ENCODE data around the gene PDZD8. TPM values are rescaled to one million over a fixed set of nuclear protein-coding genes. Genes with fewer than 3 reads are reported as not detected.

The PDZD8 gene
- polyA plus RNA-seq, 1 experiment = 13.6 TPM

DNA sequence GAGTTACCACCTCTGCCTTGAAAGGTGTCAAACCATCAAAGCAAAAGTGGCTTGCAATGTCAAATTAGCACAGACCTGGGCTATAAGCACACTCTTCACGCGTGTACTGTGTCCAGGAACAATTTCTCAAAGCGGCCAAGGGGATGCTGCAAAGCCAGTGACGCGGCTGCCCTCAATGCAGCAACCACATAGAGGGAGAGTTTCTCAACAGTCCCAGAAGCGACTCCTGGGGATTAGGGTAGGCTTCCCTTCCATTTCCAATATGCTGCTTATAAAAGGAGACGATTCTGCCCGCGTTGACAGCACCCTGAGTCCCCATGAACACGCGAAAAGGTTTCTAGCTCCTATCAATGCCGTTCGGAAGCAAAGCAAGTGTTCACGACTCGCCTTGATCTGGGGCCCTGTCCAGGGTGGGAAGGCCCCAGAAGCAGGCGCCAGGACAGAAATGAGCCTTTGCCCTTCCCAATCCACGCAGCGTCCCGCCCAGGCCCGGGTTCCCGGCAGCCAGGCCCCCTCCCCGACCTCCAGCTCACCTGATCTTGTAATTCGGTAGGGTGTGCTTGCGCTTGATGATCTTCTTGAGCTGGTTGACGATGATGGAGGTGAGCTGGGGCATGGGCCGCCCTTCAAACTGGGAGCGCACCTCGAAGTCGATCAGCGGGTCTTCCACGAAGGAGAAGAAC is 1.3 kb downstream of the PDZD8 start:
- DNase-seq (ENCODE audit: low read depth) = no peak
- ChIA-PET CTCF (interaction anchor here (0.7 to 1.9 kb wide), 2 partner anchors 65 to 157 kb away, joined by 3 to 8 read pairs; no protein-coding TSS in a partner anchor), POLR2A (no interaction called here)

DNA sequence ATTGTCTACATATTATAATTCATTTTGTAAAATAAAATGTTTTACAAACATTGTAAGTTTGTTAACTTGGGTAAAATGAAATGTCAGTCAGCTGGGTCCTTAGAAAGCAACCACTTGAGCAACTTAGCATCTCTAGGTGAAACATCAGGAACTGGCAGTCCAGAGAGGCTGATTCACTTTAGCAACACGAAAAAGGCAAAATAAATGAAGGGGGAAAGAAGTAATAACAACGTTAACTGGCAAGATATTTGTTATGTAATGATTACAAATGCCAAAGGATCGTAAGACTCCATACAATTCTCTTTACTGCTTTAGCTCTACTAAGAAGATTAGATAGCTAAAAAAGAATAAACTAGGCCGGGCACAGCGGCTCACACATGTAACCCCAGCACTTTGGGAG is 5.0 kb downstream of the PDZD8 start:
- Histone ChIP-seq H3K27me3 (ENCODE audit: control insufficient read depth, insufficient read depth, low read length) (no peaks in the 10 kb centered on the region), H3K4me3 (ENCODE audit: low read depth, low read length) (no peak overlapping the region), H3K36me3 (ENCODE audit: control insufficient read depth, insufficient read depth, low read length) (no peaks in the 10 kb centered on the region)
- CTCF ChIA-PET = interaction anchor here (1.3 kb wide), 1 partner anchor 9 kb away, joined by 3 read pairs; no protein-coding TSS in a partner anchor
- no peak for TF ChIP-seq CTCF (IDR thresholded peaks at IDR 0.05; ENCODE audit: insufficient read depth, low read depth, low read length)
- POLR2A ChIA-PET = interaction anchor here (0.6 kb wide), 1 partner anchor 14 kb away, joined by 3 read pairs; no protein-coding TSS in a partner anchor
- DNase-seq (ENCODE audit: low read depth) = no peak

More for the DNA sequence above, 1.3 kb downstream of the PDZD8 start:
- Histone ChIP-seq H3K27me3 (ENCODE audit: control insufficient read depth, insufficient read depth, low read length) (peaks cover 1% of the 10 kb centered on the region; the same call in 1 of the 2 replicates), H3K4me3 (ENCODE audit: low read depth, low read length) (peak overlapping the region; percentile 90), H3K36me3 (ENCODE audit: control insufficient read depth, insufficient read depth, low read length) (no peaks in the 10 kb centered on the region)
- TF ChIP-seq CTCF (IDR thresholded peaks at IDR 0.05; ENCODE audit: insufficient read depth, low read depth, low read length) = no peak

DNA sequence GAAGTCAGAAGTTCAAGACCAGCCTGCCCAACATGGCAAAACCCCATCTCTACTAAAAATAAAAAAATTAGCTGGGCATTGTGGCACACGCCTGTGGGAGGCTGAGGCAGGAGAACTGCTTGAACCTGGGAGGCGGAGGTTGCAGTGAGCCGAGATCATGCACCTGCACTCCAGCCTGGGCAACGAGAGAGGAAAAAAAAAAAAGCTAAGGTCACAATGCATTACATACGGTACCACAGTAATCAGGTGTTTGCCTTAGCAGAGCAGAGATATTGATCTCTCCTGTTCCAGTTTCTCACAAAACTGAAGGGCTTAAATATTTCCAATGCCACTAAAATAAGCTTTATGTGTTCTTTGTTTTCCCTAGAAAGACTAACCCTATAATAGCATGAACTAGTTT is 7.5 kb downstream of the PDZD8 start:
- ChIA-PET POLR2A (no interaction called here), CTCF (interaction anchor here (0.8 to 1.2 kb wide), 3 partner anchors 28 to 151 kb away, joined by 4 to 5 read pairs (median 4); no protein-coding TSS in a partner anchor)
- Histone ChIP-seq H3K4me3 (ENCODE audit: low read depth, low read length) (no peak overlapping the region), H3K36me3 (ENCODE audit: control insufficient read depth, insufficient read depth, low read length) (no peaks in the 10 kb centered on the region), H3K27me3 (ENCODE audit: control insufficient read depth, insufficient read depth, low read length) (no peaks in the 10 kb centered on the region)
- DNase-seq (ENCODE audit: low read depth) = no peak
- TF ChIP-seq CTCF (IDR thresholded peaks at IDR 0.05; ENCODE audit: insufficient read depth, low read depth, low read length) = no peak

GRCh38 chr10:117366741-117367140 is 8.5 kb downstream of the PDZD8 start:
- H3K36me3 ChIP-seq (ENCODE audit: control insufficient read depth, insufficient read depth, low read length) = no peaks in the 10 kb centered on the region
- ChIA-PET POLR2A (no interaction called here), CTCF (interaction anchor here (1.1 kb wide), 1 partner anchor 29 kb away, joined by 4 read pairs; no protein-coding TSS in a partner anchor)
- TF ChIP-seq CTCF (IDR thresholded peaks at IDR 0.05; ENCODE audit: insufficient read depth, low read depth, low read length) = no peak
- no peak for DNase-seq (ENCODE audit: low read depth)
- no peak overlapping the region for H3K4me3 ChIP-seq (ENCODE audit: low read depth, low read length)
- H3K27me3 ChIP-seq (ENCODE audit: control insufficient read depth, insufficient read depth, low read length) = no peaks in the 10 kb centered on the region

GRCh38 chr10:117365612-117366011 is 9.6 kb downstream of the PDZD8 start:
- Histone ChIP-seq H3K4me3 (ENCODE audit: low read depth, low read length) (no peak overlapping the region), H3K27me3 (ENCODE audit: control insufficient read depth, insufficient read depth, low read length) (no peaks in the 10 kb centered on the region), H3K36me3 (ENCODE audit: control insufficient read depth, insufficient read depth, low read length) (no peaks in the 10 kb centered on the region)
- ChIA-PET CTCF (no interaction called here), POLR2A (no interaction called here)
- DNase-seq (ENCODE audit: low read depth) = no peak
- TF ChIP-seq CTCF (IDR thresholded peaks at IDR 0.05; ENCODE audit: insufficient read depth, low read depth, low read length) = no peak
